Measurements from ENCODE around the gene RELN.

- TF ChIP-seq CTCF (IDR thresholded peaks at IDR 0.05) (no peak), POLR2A (IDR thresholded peaks at IDR 0.05) (no peak)
These were observed 33.5 kb downstream of the RELN start for GRCh38 chr7:103955985-103956384.

Measured in testis (tissue), 2 donors.